Measurements from ENCODE around the gene WDR86.

The WDR86 gene

GRCh38 chr7:151389768-151390597 lies 19.9 kb downstream of the WDR86 start:
- TF ChIP-seq CTCF (conservative IDR thresholded peaks at IDR 0.05; ENCODE audit: low read length) = no peak
- H3K4me3 ChIP-seq (ENCODE audit: low read length) = no peak overlapping the region
- no peak for DNase-seq (ENCODE audit: low read depth)

DNA sequence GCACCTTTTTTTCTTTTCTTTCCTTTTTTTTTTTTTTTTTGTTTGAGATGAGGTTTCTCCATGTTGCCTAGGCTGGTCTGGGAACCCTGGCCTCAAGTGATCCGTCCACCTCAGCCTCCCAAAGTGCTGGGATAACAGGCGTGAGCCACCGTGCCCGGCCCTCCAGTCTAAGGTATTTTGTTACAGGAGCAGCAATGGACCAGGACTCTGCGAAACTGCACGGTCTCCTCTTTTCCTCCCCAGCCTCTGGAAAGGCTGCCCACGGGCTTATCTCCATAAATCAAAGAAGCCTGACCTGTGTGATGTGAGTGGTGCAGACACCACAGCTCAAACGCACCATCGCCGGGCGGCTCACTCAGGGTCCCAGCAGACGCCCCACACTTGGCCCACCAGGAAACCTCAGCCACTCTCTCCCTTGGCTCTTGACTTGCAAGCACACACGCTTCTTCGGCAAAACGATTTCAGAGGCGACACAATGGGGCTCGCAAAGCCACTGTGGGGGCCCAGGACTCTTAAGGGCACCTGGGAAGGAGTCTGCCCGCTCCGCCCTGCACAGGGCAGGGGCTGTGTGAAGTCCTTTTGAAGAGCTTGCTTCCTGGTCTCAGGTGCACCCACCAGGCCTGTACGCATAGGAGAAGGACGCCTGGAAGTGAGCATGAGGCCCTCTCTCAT lies 20.6 kb downstream of the WDR86 start:
- TF ChIP-seq CTCF (conservative IDR thresholded peaks at IDR 0.05; ENCODE audit: low read length) = no peak
- H3K4me3 ChIP-seq (ENCODE audit: low read length) = no peak overlapping the region

GRCh38 chr7:151388430-151388829 lies 21.4 kb downstream of the WDR86 start:
- H3K4me3 ChIP-seq (ENCODE audit: low read length) = no peak overlapping the region
- DNase-seq (ENCODE audit: low read depth) = no peak
- no peak for TF ChIP-seq CTCF (conservative IDR thresholded peaks at IDR 0.05; ENCODE audit: low read length)

More for the DNA sequence above, 20.6 kb downstream of the WDR86 start:
- no peak for DNase-seq (ENCODE audit: low read depth)

GRCh38 chr7:151388007-151388297 lies 21.9 kb downstream of the WDR86 start:
- H3K4me3 ChIP-seq (ENCODE audit: low read length) = no peak overlapping the region
- TF ChIP-seq CTCF (conservative IDR thresholded peaks at IDR 0.05; ENCODE audit: low read length) = no peak
- DNase-seq (ENCODE audit: low read depth) = no peak

DNA sequence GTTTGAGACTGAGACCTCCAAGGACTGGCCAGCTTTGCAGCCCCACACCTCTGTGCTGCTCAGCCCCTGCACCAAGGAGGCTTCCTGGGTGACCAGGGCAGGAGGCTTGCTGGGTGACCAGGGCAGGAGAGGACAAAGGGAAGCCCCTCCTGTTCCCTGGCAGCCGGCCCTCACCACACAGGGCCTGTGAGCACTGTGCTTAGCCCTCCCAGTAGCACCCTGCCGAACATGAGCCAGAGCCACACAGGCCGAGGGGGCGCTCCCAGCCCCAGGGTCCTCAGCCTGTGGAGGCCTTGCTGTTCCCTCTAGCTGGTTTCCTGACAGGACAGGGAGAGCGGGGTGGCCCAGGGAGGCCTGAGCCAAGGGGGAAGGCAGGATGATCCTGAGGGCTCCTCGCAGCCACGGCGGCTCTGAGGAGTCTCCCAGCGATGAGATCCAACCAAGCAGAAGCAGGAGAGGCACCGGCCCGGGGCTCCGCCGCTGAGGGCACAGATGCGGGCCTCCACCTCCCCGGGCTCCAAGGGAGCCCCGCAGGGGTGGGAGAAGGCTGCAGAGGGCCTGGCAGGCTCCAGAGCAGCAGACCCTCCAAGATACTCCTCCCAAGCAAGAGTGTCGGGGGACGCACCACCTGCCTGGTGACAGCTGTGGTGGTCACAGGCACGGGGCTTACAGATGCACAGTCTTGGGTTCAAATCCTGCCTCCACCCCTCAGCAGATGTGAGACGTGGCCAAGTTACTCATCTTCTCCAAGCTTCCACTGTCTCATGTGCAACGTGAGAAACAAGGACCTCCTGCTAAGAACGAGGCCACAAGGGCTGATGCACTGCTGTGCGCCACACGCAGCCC lies 22.5 kb downstream of the WDR86 start:
- no peak for TF ChIP-seq CTCF (conservative IDR thresholded peaks at IDR 0.05; ENCODE audit: low read length)
- DNase-seq (ENCODE audit: low read depth) = no peak
- no peak overlapping the region for H3K4me3 ChIP-seq (ENCODE audit: low read length)

GRCh38 chr7:151386301-151387160 lies 23.3 kb downstream of the WDR86 start:
- TF ChIP-seq CTCF (conservative IDR thresholded peaks at IDR 0.05; ENCODE audit: low read length) = no peak
- no peak for DNase-seq (ENCODE audit: low read depth)
- no peak overlapping the region for H3K4me3 ChIP-seq (ENCODE audit: low read length)

Measured in AG10803 (cell line).